Pericardium fibroblast (primary cell): ENCODE measurements around the gene CIDEC. TPM values are rescaled to one million over a fixed set of nuclear protein-coding genes. Genes with fewer than 3 reads are reported as not detected.

ENCODE experiments used
- total RNA-seq: library from RNA; depleted of rRNA; stranded (reverse); fragments of >200 nt; gene quantifications from 2 replicates; pipeline ENCODE4 v1.2.3, GENCODE V29; 2015

The CIDEC gene, protein sequence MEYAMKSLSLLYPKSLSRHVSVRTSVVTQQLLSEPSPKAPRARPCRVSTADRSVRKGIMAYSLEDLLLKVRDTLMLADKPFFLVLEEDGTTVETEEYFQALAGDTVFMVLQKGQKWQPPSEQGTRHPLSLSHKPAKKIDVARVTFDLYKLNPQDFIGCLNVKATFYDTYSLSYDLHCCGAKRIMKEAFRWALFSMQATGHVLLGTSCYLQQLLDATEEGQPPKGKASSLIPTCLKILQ
- 8.2 and 92.0 TPM in 2 replicates for total RNA-seq

DNA sequence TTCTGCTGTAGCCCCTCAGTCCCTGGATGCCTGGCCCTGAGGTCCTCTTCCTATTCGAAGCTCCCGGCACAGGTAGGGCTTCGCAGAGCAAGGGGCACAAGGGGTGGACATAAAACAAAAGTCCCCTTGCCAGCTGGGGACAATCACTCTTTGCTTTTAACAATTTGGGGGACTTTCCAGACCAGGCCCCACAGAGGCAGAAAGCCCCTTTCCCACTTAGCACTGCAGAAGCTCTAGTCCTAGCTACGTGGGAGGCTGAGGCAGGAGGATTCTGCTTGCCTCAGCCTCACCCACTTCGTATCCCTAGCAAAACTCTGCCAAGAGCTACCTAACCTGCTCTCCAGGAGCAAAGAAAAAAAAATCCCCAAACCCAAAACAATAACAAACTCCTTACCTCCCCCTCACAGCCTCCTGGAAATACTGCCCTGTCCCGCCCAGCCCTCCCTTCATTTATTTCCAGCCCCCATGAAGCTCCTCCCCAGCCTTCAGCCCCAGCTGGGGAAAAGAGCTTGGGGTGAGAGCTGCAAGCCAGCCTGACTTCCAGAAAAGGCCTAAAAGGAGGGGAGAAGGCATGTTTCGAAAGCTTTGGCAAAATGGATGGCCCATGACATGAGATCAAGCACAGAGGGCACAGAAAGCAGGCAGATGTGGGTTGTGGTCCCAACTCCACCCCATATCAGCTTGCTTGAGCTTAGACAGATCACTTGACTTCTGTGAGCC, at the start of gene CIDEC:
CIDEC (minus strand) TSS at position 424 of the 720 bp plus-strand sequence. CDS start 1,767 bp downstream, outside the sequence.

DNA sequence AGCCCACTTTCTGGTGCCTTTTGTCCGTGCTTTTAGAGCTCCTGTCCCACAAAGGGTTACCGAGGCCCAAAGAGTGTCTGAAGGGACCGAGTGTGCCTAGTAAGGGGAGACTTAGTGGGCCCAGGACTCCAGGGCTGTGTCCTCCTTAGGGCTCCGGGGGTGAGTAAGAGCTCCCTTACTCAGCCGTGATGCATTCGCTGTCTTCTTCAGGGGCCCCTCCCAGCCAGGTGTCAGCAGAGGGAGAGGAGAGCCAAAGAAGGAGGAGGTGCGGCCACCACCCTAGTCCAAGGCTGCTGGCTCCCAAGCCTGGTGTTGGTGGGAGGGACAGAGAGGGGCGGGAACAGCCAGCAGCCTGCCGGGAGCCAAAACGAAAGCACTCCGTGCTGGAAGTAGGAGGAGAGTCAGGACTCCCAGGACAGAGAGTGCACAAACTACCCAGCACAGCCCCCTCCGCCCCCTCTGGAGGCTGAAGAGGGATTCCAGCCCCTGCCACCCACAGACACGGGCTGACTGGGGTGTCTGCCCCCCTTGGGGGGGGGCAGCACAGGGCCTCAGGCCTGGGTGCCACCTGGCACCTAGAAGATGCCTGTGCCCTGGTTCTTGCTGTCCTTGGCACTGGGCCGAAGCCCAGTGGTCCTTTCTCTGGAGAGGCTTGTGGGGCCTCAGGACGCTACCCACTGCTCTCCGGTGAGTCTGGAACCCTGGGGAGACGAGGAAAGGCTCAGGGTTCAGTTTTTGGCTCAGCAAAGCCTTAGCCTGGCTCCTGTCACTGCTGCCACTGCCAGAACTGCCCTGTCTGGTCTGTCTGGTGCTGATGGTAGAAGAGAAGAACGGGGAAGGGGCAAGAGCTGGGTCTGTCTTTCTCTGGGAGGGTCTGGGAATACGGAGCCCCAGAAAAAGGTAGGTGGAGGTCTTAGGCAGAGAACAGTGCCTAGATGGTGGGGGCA, 37.0 kb upstream of the CIDEC start, which contains the start of gene IL17RC:
IL17RC (plus strand) TSS at position 365 of the 947 bp plus-strand sequence; CDS start at position 583, 218 bp downstream.

DNA sequence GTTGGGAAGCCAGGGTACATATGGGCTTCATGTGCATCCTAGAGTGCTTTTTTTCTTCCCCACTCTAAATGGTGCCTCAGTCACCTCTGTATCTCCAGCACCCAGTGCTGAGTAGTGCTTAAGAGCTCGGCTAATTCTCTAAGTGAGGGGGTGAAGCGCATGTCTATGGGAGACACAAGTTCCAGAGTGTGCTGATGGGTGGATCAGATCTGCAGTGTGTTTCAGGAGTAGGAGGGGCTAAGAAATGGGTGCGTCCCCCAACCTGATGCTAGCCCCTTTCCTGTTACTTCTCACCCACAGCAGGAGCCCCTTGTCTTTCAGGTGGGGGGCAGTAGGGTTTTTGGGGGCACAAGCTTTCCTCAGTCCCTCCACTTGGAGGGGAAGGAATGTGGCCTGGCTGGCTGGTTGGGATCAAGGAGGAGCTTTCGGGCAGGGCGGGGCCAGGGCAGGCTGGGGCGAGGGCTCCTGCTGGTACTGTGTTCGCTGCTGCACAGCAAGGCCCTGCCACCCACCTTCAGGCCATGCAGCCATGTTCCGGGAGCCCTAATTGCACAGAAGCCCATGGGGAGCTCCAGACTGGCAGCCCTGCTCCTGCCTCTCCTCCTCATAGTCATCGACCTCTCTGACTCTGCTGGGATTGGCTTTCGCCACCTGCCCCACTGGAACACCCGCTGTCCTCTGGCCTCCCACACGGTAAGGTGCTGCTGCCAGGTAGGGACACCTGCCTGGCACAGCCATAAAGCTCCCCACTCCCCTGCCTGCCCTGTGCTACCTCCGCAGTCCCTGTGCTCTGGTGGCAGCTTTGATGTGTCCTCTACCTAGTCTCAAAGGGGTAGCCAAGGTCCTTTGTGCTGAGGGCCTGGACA, 22.6 kb upstream of the CIDEC start, which contains the start of gene IL17RE:
IL17RE (plus strand) TSS at position 477 of the 866 bp plus-strand sequence; CDS start at position 562, 85 bp downstream.

DNA sequence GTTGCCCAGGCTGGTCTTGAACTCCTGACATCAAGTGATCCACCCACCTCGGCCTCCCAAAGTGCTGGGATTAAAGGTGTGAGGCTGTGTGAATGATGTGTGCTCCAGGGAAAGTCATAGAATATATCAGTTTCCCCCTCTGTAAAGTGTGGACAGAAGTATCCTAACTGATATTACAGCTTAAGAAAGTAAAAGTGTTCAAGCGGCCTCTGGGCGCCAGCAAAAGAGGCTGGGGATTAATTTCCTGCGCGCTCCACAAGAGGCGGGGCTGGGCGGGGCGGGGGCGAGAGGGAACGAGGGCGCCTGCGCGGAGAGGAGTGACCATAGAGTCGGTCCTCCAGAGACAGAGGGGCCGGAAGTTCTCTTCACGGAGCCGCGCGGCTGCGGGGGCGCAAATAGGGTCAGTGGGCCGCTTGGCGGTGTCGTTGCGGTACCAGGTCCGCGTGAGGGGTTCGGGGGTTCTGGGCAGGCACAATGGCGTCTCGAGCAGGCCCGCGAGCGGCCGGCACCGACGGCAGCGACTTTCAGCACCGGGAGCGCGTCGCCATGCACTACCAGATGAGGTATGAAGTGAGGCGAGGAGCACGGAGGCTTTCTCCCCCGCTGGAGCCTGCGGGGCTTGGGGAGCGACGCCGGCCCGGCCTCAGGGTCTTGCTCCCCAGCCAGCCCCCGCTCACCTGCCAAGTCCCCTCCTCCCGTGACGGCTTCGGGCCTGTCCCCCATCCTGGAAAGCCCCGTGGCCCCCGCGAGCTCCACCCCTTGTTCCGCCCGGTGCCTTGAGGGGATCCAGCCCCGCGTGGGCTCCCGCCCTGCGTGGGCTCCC, 10.4 kb upstream of the CIDEC start, which contains the start of gene JAGN1:
JAGN1 (plus strand) TSS at position 362 of the 823 bp plus-strand sequence; CDS start at position 475, 113 bp downstream.

DNA sequence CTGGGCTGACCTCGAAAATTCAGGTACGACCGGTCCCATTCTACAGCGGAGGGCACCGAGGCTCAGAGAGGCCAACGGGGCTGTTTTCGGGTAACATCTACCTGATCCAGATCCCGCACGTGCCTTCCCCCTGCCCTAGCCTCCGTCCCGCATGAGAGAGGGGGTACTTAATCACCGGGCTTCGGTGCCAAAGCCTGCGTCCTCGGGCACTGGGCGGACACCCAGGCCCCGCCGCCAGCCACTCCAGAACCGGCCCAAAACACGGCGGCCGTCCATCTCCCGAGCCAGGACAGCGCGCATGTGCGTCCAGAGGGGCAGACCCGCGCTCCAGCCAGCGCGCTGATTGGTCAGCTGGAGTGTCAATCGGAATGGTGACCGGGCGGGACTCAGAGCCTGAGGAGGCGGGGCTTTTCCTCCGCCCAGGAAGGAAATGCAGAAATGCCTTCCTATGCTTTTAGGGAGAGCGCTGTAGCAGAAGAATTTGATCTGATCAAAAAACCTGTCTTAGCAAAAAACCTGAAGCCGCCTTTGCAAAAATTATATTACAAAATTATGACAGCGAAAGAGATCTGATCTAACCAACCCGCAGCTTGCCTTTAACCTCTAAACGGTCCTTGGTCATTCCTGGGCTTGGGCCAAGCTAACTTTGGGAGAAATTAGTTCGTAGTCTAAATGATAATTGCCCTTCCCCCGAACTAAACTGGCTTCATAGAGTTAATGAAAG, 36.2 kb downstream of the CIDEC start, which contains the start of gene RPUSD3:
RPUSD3 (minus strand) TSS at position 294 of the 724 bp plus-strand sequence; CDS start at position 276, 18 bp downstream.

Other genes starting within 250 kb of the CIDEC start
- gene MTMR14, start 230.7 kb downstream of the CIDEC start, total RNA-seq: 23.5 and 25.6 TPM in 2 replicates
- gene CPNE9, start 176.4 kb downstream of the CIDEC start, total RNA-seq: not detected in 2 replicates
- gene BRPF1, start 148.5 kb downstream of the CIDEC start, total RNA-seq: 8.2 and 11.0 TPM in 2 replicates
- 32.2 and 37.9 TPM in 2 replicates for gene OGG1, start 130.3 kb downstream of the CIDEC start, total RNA-seq
- gene CAMK1, start 110.3 kb downstream of the CIDEC start, total RNA-seq: 27.5 and 31.7 TPM in 2 replicates
- 69.6 and 72.4 TPM in 2 replicates for gene TADA3, start 87.8 kb downstream of the CIDEC start, total RNA-seq
- 111 and 190 TPM in 2 replicates for gene ARPC4, start 87.2 kb downstream of the CIDEC start, total RNA-seq
- gene TTLL3, start 70.0 kb downstream of the CIDEC start, total RNA-seq: 19.8 and 20.2 TPM in 2 replicates
- 29.1 and 46.4 TPM in 2 replicates for gene RPUSD3, start 36.2 kb downstream of the CIDEC start, total RNA-seq
- 50.6 and 66.1 TPM in 2 replicates for gene JAGN1, start 10.4 kb upstream of the CIDEC start, total RNA-seq
- 0.23 and 4.9 TPM in 2 replicates for gene IL17RE, start 22.6 kb upstream of the CIDEC start, total RNA-seq
- 31.6 and 113 TPM in 2 replicates for gene IL17RC, start 36.8 kb upstream of the CIDEC start, total RNA-seq
- gene CRELD1, start 53.6 kb upstream of the CIDEC start, total RNA-seq: 11.2 and 35.9 TPM in 2 replicates
- 2.7 and 4.3 TPM in 2 replicates for gene PRRT3, start 72.2 kb upstream of the CIDEC start, total RNA-seq
- 39.6 and 60.6 TPM in 2 replicates for gene EMC3, start 106.6 kb upstream of the CIDEC start, total RNA-seq
- gene FANCD2, start 146.2 kb upstream of the CIDEC start, total RNA-seq: 1.8 and 3.9 TPM in 2 replicates
- gene FANCD2OS, start 228.0 kb upstream of the CIDEC start, total RNA-seq: not detected in 2 replicates
- 133 and 149 TPM in 2 replicates for gene BRK1, start 235.4 kb upstream of the CIDEC start, total RNA-seq